A549 (cell line): ENCODE results near the gene RBKS.

ENCODE experiments used
- EHMT2 ChIP-seq: fragments of 200-600 bp; sonication (generic); IDR thresholded peaks from 2 replicates; pipeline ENCODE4 v1.6.1; 2016; ENCODE audit warnings: antibody characterized with exemption, low read depth, mild to moderate bottlenecking, moderate library complexity
- EP300 ChIP-seq, 2 experiments: fragments of >200 bp; sonication (Bioruptor Twin); formaldehyde crosslinking; IDR thresholded peaks; 2 replicates in 1 of 2; 3 replicates in 1 of 2; pipeline ENCODE4 v1.6.1; 2016 to 2017
- ESRRA ChIP-seq: fragments of 150-350 bp; IDR thresholded peaks from 2 replicates; pipeline ENCODE4 v1.6.1; 2014; ENCODE audit warnings: mild to moderate bottlenecking, low read length, borderline replicate concordance
- POLR2A ChIP-seq: IDR thresholded peaks from 2 replicates; pipeline ENCODE4 v1.6.1; 2012; ENCODE audit warnings: mild to moderate bottlenecking, low read length
- POLR2AphosphoS2 ChIP-seq: conservative IDR thresholded peaks from 2 replicates; pipeline ENCODE4 v1.6.1; 2012; ENCODE audit warnings: low read length, improper control_type of control experiment, inconsistent platforms
- RAD21 ChIP-seq, 2 experiments: fragments of >200 bp in 1 of 2; sonication (Bioruptor Twin) in 1 of 2; formaldehyde crosslinking in 1 of 2; IDR thresholded peaks in 1 of 2; conservative IDR thresholded peaks in 1 of 2; 2 replicates in 1 of 2; 3 replicates in 1 of 2; pipeline ENCODE4 v1.6.1; 2012 to 2018; ENCODE audit warnings: inconsistent platforms in 1 of 2
- ZNF302 ChIP-seq: fragments of 250-450 bp; sonication (Bioruptor Pico); IDR thresholded peaks from 2 replicates; pipeline ENCODE4 v1.9.0; 2021; ENCODE audit warnings: inconsistent platforms, mild to moderate bottlenecking, moderate library complexity
- TF ChIP-seq, protein P1 (sequence below): fragments of >200 bp; sonication (Bioruptor Twin); formaldehyde crosslinking; IDR thresholded peaks from 3 replicates; pipeline ENCODE4 v1.5.1; 2016
- TF ChIP-seq, protein P2 (sequence below): fragments of 200-600 bp; sonication (generic); IDR thresholded peaks from 2 replicates; pipeline ENCODE4 v1.6.1; 2016; ENCODE audit warnings: antibody characterized with exemption, mild to moderate bottlenecking, moderate library complexity
- TF ChIP-seq, protein P3 (sequence below): IDR thresholded peaks from 2 replicates; pipeline ENCODE4 v1.6.1; 2012

DNA sequence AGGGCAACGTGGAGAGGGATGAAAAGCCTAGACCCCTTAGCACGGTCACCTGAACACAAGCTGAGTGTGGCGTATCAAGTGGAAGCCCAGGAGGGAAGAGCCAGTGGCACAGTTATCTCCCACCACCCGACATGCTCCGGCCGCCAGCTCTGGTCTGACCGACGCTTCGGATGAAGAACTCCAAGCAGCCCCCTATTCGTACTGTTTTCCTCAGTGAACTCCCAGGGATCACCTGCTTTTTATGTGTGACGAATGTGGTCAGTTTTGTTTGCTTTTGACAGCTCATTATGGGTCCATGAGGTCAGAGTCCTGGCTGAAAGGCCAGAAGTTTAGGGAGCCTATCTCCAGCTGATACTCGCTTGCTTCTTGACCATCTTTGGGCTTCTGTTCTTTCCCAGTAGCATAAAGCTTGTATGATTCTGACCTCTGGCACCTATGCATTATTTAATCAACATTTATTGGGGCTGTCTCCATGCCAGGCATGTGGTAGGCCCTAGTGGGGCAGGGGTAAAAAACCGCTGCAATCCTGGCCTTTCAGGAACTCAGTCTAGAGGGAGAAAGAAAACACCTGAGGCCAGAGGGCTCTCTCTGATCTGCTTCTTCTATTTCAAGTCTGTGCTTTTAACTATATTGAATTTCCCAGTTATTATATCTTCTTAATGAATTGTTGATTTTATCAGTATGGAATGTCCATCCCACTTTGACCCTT, 151.7 kb downstream of the RBKS start:
- TF ChIP-seq, protein P1, sequence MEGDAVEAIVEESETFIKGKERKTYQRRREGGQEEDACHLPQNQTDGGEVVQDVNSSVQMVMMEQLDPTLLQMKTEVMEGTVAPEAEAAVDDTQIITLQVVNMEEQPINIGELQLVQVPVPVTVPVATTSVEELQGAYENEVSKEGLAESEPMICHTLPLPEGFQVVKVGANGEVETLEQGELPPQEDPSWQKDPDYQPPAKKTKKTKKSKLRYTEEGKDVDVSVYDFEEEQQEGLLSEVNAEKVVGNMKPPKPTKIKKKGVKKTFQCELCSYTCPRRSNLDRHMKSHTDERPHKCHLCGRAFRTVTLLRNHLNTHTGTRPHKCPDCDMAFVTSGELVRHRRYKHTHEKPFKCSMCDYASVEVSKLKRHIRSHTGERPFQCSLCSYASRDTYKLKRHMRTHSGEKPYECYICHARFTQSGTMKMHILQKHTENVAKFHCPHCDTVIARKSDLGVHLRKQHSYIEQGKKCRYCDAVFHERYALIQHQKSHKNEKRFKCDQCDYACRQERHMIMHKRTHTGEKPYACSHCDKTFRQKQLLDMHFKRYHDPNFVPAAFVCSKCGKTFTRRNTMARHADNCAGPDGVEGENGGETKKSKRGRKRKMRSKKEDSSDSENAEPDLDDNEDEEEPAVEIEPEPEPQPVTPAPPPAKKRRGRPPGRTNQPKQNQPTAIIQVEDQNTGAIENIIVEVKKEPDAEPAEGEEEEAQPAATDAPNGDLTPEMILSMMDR: no peak
- TF ChIP-seq, protein P2, sequence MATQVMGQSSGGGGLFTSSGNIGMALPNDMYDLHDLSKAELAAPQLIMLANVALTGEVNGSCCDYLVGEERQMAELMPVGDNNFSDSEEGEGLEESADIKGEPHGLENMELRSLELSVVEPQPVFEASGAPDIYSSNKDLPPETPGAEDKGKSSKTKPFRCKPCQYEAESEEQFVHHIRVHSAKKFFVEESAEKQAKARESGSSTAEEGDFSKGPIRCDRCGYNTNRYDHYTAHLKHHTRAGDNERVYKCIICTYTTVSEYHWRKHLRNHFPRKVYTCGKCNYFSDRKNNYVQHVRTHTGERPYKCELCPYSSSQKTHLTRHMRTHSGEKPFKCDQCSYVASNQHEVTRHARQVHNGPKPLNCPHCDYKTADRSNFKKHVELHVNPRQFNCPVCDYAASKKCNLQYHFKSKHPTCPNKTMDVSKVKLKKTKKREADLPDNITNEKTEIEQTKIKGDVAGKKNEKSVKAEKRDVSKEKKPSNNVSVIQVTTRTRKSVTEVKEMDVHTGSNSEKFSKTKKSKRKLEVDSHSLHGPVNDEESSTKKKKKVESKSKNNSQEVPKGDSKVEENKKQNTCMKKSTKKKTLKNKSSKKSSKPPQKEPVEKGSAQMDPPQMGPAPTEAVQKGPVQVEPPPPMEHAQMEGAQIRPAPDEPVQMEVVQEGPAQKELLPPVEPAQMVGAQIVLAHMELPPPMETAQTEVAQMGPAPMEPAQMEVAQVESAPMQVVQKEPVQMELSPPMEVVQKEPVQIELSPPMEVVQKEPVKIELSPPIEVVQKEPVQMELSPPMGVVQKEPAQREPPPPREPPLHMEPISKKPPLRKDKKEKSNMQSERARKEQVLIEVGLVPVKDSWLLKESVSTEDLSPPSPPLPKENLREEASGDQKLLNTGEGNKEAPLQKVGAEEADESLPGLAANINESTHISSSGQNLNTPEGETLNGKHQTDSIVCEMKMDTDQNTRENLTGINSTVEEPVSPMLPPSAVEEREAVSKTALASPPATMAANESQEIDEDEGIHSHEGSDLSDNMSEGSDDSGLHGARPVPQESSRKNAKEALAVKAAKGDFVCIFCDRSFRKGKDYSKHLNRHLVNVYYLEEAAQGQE: no peak
- TF ChIP-seq POLR2A (no peak), EP300 (IDR thresholded peaks at IDR 0.05) (no peak), POLR2AphosphoS2 (no peak), ZNF302 (CRISPR knock-in tag) (no peak), RAD21 (conservative IDR thresholded peaks at IDR 0.05 in 1 of 2, IDR thresholded peaks at IDR 0.05 in 1 of 2) (no peak), EHMT2 (no peak), ESRRA (no peak)
- TF ChIP-seq, protein P3, sequence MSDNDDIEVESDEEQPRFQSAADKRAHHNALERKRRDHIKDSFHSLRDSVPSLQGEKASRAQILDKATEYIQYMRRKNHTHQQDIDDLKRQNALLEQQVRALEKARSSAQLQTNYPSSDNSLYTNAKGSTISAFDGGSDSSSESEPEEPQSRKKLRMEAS: no peak
